HG02885 (cell line): Measurements from ENCODE around the gene CLECL1.

Experiments used
- ATAC-seq: cut with Tn5 transposase; IDR thresholded peaks from one replicate; pipeline ENCODE4 v1.9.1; 2021; ENCODE audit warnings: mild to moderate bottlenecking; ENCODE audit not compliant: unreplicated experiment, poor library complexity

The CLECL1 gene

GRCh38 chr12:9732921-9733461, at the start of gene CLECL1:
CLECL1 (minus strand) TSS chr12:9733097.
- ATAC-seq = peak; percentile 44

DNA sequence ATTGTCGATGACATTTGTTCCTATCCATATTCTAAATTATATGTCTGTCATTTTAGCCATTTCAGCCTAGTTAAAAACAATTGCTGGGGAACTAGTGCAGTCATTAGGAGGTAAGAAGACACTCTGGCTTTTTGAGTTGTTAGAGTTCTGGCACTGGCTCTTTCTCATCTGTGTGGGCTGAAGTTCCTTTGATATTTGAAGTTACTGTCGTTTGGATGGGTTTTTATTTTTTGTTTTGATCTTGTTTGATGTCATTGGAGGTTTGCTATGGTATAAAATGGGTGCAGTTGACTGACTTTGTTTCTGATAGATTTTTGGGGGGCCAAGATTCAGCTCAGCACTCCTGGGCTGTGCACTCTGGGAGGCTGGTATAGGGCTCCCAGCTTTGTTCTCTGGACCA, 48.5 kb upstream of the CLECL1 start:
- no peak for ATAC-seq

GRCh38 chr12:9779209-9779608, 46.3 kb upstream of the CLECL1 start:
- no peak for ATAC-seq

- ATAC-seq = no peak
Measured at GRCh38 chr12:9776781-9777180, 43.9 kb upstream of the CLECL1 start.

DNA sequence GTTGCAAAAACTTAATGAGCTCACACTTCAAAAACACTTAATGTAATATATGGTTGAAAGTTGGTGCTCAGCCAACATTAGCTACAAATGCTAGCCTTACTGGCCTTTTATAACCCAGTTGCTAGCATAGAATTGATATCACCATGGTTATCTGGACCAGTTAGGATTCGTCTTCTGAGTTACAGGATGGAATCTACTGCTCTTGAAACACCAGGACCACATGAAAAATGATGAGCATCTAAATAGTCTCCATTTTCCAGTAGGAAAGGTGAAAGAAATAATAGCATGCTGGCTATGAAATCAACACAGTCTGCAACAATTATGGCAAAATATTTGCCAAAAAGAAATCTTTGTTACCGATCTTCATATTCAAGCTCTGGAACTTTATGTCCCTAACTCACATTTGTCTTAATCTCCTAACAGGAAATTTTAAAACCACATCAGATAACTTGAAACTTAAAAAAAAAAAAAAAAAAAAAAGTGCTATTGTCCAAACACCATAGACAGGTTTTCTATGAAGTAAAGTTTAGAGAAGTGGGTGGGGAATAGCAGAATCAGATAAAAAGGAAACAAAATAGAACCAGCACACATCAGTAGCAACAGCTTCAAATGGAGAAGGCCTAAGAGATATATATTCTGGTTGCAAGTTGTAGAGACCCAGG, 40.5 kb upstream of the CLECL1 start:
- ATAC-seq = no peak

DNA sequence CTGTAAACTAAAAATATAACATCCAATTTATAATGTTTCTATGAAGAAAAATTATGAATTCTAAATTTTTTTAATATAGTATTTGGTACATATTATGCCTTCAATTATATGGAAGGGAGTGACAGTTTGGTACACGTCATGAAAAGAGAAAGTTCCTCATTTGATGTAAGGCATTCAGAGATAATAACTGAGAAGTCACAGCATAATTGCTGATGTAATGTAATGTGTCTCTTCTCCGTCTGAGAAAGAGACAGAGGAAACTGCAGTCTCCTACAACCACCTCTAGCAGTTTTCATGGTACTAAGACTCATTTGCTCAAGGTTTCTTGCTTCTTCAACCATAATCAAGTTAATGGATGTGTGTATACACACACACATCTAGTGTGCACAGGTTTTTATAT, 30.1 kb upstream of the CLECL1 start:
- no peak for ATAC-seq

- ATAC-seq = no peak
Measured at GRCh38 chr12:9762369-9762768, 29.5 kb upstream of the CLECL1 start.

DNA sequence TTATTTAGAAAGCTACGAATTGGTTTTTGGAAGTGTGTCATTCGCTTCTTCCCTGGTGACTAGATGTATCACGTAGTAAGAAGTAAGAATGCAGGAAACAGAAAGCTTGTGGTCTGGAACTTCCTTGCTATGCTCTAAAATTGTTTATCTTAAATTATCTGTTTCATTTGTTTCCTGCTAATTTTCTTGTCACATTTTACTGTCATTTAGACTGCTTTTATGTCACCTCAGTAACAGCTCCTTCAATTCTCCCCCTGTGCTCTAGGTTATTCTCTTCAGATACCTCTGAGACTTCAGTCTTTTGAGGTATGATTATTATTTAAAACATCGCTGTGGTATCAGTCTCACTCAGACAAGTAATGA, 28.5 kb upstream of the CLECL1 start:
- no peak for ATAC-seq

- ATAC-seq = peak; percentile 57
Measured at GRCh38 chr12:9760699-9761418, 28.0 kb upstream of the CLECL1 start, which contains the start of gene CD69. CD69 (minus strand) TSS chr12:9760901; CDS start chr12:9760820, 81 bp downstream.

- ATAC-seq = no peak
Measured at GRCh38 chr12:9760120-9760519, 27.2 kb upstream of the CLECL1 start.

- ATAC-seq = no peak
Measured at GRCh38 chr12:9759694-9760093, 26.8 kb upstream of the CLECL1 start.

- ATAC-seq = no peak
Measured at GRCh38 chr12:9758119-9758518, 25.2 kb upstream of the CLECL1 start.

DNA sequence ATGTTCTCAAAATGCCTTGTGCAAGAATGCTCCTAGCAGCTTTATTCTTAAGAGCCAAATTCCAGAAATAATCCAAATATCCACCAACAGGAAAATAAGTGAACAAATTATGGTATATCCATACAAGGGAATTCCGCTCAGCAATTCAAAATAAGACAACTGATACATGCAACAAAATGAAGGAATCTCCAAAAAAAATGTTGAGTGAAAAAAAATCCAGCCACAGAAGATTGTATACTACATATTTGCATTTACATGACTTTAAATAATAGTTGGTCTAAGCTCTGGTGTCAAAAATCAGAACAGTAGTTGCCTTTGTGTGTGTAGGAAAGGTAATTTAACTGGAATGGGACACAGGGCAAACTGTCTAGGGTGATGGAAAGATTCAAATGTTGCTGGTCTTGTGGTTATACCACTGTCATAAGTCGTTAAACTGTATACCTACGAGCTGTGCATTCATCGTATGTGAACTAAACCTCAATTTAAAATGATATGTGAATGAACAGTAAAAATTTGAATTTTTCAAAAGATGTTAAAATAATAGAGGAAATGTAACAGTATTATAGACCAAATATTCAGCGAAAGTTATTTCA, 24.6 kb upstream of the CLECL1 start:
- no peak for ATAC-seq

GRCh38 chr12:9756706-9757105, 23.8 kb upstream of the CLECL1 start:
- no peak for ATAC-seq

DNA sequence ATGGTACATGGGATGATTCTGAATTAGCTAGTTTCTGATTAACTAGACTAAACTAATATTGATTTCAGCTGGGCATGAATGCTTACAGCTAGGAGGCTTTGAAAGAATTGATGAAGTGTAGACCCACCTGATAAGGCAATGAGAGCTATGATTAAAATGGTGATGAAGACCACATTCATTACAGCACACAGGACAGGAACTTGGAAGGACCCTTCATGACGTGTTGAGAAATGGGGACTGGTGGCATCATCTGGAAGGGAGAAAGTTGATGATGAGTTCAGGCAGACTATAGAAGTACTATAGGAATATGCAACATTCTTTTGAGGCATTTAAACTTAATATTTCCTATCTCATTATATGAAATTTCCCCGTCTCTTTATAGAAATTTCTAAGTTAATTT, 23.3 kb upstream of the CLECL1 start:
- no peak for ATAC-seq

- ATAC-seq = no peak
Measured at GRCh38 chr12:9755567-9755966, 22.7 kb upstream of the CLECL1 start.

- no peak for ATAC-seq
Measured at GRCh38 chr12:9755035-9755434, 22.1 kb upstream of the CLECL1 start.

DNA sequence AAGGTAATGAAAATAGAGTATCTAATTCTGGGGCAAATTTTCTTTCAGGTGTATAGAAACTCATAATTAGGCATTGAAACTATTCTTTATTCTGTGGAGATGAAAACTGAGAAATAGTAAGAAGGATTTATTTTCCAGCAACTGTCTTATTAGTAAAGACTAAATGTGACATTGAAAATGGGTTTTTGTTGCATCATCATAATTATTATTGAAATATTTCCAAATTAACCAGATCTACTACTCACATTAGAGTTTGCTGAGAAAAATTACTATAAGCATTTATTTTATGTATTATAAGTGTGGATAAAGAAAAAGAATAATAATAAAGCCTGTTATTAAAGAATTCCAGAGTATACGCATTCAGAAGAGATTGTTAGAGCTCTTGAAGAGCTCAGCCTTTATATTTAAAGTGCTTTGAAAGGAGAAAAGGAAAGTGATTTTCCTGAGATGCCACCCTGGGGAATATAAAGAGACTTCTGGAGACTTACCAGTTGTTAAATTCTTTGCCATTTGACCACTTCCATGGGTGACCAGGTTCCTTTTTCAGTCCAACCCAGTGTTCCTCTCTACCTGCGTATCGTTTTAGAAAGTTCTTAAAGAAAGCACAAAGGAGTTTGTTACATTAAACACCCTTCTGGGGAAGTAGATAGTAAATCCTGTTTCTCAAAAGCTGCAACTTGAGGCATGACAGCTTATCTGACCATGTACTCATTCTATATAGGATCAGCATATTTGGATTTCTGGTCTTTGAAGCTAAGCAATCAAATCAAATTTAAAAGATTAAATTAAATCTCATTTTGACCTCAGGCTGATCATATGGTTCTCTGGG, 21.4 kb upstream of the CLECL1 start:
- ATAC-seq = no peak

GRCh38 chr12:9753498-9753897, 20.6 kb upstream of the CLECL1 start:
- no peak for ATAC-seq

GRCh38 chr12:9753073-9753472, 20.2 kb upstream of the CLECL1 start:
- ATAC-seq = no peak
